Psoas muscle (tissue), 8 donors: ENCODE data around the gene FTO. TPM values are rescaled to one million over a fixed set of nuclear protein-coding genes. Genes with fewer than 3 reads are reported as not detected.

Source experiments
- ATAC-seq, 4 donors: fragments of 200-7000 bp; cut with Tn5 transposase; one replicate each; pipeline ENCODE4 v1.9.1; 2020; ENCODE audit warnings: moderate library complexity in 3 of 4, mild to moderate bottlenecking in 2 of 4
- DNase-seq, 2 donors: peaks; one replicate each; pipeline ENCODE4 v3.0.0-alpha.2; 2020
- H3K27ac ChIP-seq: fragments of 200-600 bp; one replicate; pipeline ENCODE4 v1.8.0; 2022
- H3K27me3 ChIP-seq, 3 donors: fragments of 200-600 bp in 1 of 3; one replicate each; pipeline versions ENCODE4 v1.6.1 to v1.8.0; 2013 to 2022; ENCODE audit warnings: low read length in 2 of 3, mild to moderate bottlenecking in 2 of 3, moderate library complexity in 1 of 3; ENCODE audit not compliant: insufficient read depth in 3 of 3
- H3K36me3 ChIP-seq, 2 donors: fragments of 200-600 bp in 1 of 2; one replicate each; pipeline versions ENCODE4 v1.6.1 to v1.8.0; 2013 to 2022; ENCODE audit warnings: low read depth in 1 of 2, mild to moderate bottlenecking in 1 of 2, moderate library complexity in 1 of 2; ENCODE audit not compliant: insufficient read depth in 1 of 2
- H3K4me1 ChIP-seq: fragments of 200-600 bp; one replicate; pipeline ENCODE4 v1.8.0; 2022
- H3K4me3 ChIP-seq: fragments of 200-600 bp; one replicate; pipeline ENCODE4 v1.8.0; 2022; ENCODE audit warnings: mild to moderate bottlenecking
- H3K9me3 ChIP-seq: fragments of 200-600 bp; one replicate; pipeline ENCODE4 v1.8.0; 2022
- WGBS, 3 donors: extraction: QIAGEN DNeasy Blood & Tissue Kit; methylation state at CpG; one replicate each; pipeline versions ENCODE4 v1.1.6 to v1.1.7; 2013; 5-methylcytosine and 5-hydroxymethylcytosine counted together
- intact Hi-C, 2 donors: fragments of 100-400 bp; cut with DNase I; formaldehyde crosslinking; loops; one replicate each; pipeline versions ENCODE4 v1.11.0 to v1.14.2; 2022
- polyA plus RNA-seq, 3 donors: library from polyadenylated mRNA; stranded (reverse); fragments of 200-250 nt; gene quantifications; one replicate each; pipeline ENCODE4 v1.2.3, GENCODE V29; 2013
- total RNA-seq, 4 donors: library from RNA; stranded (reverse); fragmentation: NEBNext Ultra II Directional in 2 of 4; extraction: Animal tissue kit (Norgen Biotek cat#: 25700) in 2 of 4; gene quantifications; one replicate each; pipeline versions ENCODE4 v1.2.1 to v1.2.4, GENCODE V29; 2021 to 2023
- TF ChIP-seq, protein P1 (sequence below): fragments of 200-600 bp; IDR thresholded peaks from one replicate; pipeline ENCODE4 v1.8.0; 2022; ENCODE audit warnings: antibody characterized with exemption
- donor health status: healthy with polysubstance abuse.
- donor health status: DM: no; HTN: no; CAD: no; lungs with moderate emphysema.
- donor health status: Bipolar disorder and iron deficiency.
- donor health status: healthy.
- donor health status: DM: yes; HTN: yes; CAD: no.
- donor health status: DM: no; HTN: no; CAD: no.
- donor health status: DM: no; HTN: no; CAD: no.
- donor health status: DM: yes; HTN: yes; CAD: no.

The FTO gene
- total and polyA plus RNA-seq, 7 donors: 14.2 to 67.6 (median 47.4) TPM

DNA sequence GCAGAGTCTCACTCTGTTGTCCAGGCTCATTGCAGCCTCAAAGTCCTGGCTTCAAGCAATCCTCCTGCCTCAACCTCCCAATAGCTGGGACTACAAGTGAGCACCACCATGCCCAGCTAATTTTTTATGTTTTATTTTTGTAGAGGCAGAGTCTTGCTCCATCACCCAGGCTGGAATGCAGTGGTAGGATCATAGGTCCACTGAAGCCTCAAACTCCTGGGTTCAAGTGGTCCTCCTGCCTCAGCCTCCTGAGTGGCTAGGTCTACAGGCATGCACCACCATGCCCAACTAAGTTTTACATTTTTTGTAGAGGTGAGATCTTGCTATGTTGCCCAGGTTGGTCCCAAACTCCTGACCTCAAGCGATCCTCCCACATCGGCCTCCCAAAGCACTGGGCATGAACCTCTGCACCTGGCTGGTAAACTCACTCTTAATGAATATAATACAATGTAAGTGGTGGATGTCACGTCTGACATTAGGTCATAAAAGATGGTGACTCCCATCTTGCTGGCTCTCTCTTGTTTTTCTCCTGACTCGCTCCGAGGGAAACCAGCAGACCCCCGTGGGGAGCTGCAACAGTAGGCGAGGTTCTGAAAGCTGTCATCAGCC lies 456.4 kb downstream of the FTO start:
- intact Hi-C loops: no loop called here
- ATAC-seq: no peak
- WGBS, 3 donors: 79 to 91% (median 82%) methylated on average over 7 of the region's 7 CpGs
- Histone ChIP-seq H3K9me3 (no peaks in the 10 kb centered on the region), H3K4me3 (no peak overlapping the region), H3K4me1 (no peaks in the 10 kb centered on the region), H3K36me3 (no peaks in the 10 kb centered on the region), H3K27me3 (no peaks in the 10 kb centered on the region), H3K27ac (no peak overlapping the region)
- TF ChIP-seq, protein P1, sequence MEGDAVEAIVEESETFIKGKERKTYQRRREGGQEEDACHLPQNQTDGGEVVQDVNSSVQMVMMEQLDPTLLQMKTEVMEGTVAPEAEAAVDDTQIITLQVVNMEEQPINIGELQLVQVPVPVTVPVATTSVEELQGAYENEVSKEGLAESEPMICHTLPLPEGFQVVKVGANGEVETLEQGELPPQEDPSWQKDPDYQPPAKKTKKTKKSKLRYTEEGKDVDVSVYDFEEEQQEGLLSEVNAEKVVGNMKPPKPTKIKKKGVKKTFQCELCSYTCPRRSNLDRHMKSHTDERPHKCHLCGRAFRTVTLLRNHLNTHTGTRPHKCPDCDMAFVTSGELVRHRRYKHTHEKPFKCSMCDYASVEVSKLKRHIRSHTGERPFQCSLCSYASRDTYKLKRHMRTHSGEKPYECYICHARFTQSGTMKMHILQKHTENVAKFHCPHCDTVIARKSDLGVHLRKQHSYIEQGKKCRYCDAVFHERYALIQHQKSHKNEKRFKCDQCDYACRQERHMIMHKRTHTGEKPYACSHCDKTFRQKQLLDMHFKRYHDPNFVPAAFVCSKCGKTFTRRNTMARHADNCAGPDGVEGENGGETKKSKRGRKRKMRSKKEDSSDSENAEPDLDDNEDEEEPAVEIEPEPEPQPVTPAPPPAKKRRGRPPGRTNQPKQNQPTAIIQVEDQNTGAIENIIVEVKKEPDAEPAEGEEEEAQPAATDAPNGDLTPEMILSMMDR: no peak
- DNase-seq: no peak

DNA sequence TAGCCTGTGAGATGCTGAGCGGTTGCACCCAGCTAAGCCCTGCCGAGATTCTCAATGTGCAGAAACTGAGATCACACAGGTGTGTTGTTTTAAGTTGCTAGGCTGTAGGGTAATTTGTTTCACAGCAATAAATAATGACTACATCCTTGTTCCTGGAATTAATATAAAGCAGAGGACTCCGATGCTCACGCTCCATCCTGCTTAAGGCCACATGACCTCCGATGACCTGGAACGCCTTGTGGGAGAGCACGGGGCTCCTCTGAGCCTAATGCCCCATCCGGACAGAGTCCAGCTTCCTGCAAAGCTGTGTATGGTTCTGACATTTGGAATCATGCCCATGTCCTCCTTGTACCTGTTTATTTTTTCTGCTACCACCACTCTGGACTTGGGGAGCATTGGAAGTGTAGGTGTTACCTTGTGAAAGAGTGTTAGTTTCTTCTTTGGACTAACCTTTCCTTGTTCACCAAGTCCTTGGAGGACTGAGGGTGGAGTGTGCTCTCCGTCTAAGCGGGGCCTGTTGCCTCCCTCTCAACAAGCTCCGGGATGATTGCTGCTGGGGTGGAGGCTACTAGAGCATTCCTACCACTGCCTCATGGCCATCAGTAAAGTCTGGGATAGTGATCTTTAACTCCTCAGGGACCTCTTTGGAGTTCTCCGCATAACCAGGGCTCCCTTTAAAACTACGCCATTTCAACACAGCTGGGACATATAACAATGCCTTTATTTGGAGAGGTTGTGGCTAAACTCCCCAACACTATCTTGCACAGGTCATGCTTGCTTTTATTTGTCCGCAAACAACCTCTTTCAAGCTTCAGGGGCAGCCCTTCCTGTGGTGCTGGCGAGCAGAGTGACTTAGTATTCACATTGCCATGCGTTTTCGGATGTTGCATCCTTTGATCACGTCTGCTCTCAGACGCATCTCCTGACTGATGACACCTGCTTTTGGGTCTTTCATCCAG lies 457.3 kb downstream of the FTO start:
- no peak for ATAC-seq
- H3K4me1 ChIP-seq: no peaks in the 10 kb centered on the region

DNA sequence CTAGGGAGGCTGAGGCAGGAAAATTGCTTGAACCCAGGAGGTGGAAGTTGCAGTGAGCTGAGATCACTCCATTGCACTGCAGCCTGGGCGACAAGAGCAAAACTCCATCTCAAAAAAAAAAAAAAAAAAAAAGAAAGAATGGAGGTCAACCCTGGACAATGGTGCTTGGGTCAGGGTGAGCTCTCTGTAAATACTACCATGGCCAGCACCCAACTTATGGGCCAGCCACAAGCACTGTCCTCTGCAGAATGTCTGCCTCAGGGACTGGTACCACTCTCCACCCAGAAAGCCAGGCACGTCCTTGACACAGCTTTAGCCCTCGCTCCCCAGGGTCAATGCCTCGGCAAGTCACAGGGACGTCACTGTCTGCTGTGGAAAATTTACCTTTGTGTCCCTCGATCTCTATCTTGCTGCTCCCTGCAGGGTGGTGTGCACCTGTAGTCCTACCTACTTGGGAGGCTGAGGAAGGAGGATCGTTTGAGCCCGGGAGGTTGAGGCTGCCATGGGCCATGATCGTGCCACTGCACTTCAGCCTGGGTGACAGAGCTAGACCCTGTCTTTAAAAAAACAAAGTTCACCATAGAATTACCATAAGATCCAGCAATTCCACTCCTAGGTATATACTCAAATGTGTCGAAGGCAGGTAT lies 459.4 kb downstream of the FTO start:
- no peak overlapping the region for H3K4me3 ChIP-seq
- WGBS, 3 donors: 90 to 93% (median 90%) methylated on average over 9 to 10 of the region's 10 CpGs
- H3K4me1 ChIP-seq: no peaks in the 10 kb centered on the region
- intact Hi-C loops: no loop called here
- H3K27ac ChIP-seq: no peak overlapping the region
- no peaks in the 10 kb centered on the region for H3K27me3 ChIP-seq
- no peaks in the 10 kb centered on the region for H3K36me3 ChIP-seq
- TF ChIP-seq, protein P1: no peak
- no peak for ATAC-seq
- no peaks in the 10 kb centered on the region for H3K9me3 ChIP-seq
- no peak for DNase-seq

More for the DNA sequence above, 457.3 kb downstream of the FTO start:
- TF ChIP-seq, protein P1: no peak
- DNase-seq: no peak
- no peaks in the 10 kb centered on the region for H3K27me3 ChIP-seq
- intact Hi-C loops: no loop called here
- H3K27ac ChIP-seq: no peak overlapping the region
- no peaks in the 10 kb centered on the region for H3K36me3 ChIP-seq
- no peaks in the 10 kb centered on the region for H3K9me3 ChIP-seq
- WGBS, 3 donors: 72 to 74% (median 73%) methylated on average over 19 of the region's 19 CpGs
- no peak overlapping the region for H3K4me3 ChIP-seq

DNA sequence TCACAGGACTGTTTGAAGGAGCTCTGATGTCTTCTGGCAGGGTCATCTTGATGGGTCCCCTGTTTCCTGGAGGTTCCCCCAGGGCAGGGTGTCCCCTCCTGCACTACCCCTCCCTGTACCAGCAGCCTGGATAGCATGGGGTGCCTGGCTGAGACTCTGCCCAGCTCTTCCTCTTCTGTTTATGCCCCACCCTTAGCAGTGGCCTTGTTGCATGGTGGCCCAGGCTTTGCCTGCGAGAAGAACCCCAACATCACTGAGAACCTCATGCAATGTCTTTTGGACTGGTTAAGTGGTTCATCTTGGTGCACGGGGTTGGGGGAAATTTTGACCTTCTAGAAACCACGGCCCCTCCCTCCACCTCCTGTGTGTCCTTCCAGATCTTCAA lies 460.8 kb downstream of the FTO start:
- DNase-seq (no peak), ATAC-seq (no peak)
- H3K36me3 ChIP-seq: no peaks in the 10 kb centered on the region
- no peaks in the 10 kb centered on the region for H3K27me3 ChIP-seq
- H3K4me3 ChIP-seq: no peak overlapping the region
- intact Hi-C loops: no loop called here
- no peaks in the 10 kb centered on the region for H3K4me1 ChIP-seq
- no peaks in the 10 kb centered on the region for H3K9me3 ChIP-seq
- no peak overlapping the region for H3K27ac ChIP-seq
- TF ChIP-seq, protein P1: no peak
- WGBS, 3 donors: 89 to 98% (median 95%) methylated on average over 3 of the region's 3 CpGs
